Endothelial cell (in vitro differentiated cells): ENCODE data around the gene PSMC3. TPM values are rescaled to one million over a fixed set of nuclear protein-coding genes. Genes with fewer than 3 reads are reported as not detected.

ENCODE experiments used
- DNase-seq: peaks from one replicate; pipeline ENCODE4 v3.0.0; 2021; ENCODE audit warnings: low spot score
- H3K27ac Mint-ChIP-seq: one replicate; pipeline ENCODE4 v1.8.0; 2021; ENCODE audit warnings: mixed read lengths, inconsistent platforms; ENCODE audit not compliant: unreplicated experiment
- H3K27me3 Mint-ChIP-seq: one replicate; pipeline ENCODE4 v1.8.0; 2021; ENCODE audit warnings: mild to moderate bottlenecking, moderate library complexity, mixed read lengths, inconsistent platforms; ENCODE audit not compliant: unreplicated experiment
- H3K36me3 Mint-ChIP-seq: one replicate; pipeline ENCODE4 v1.8.0; 2021; ENCODE audit warnings: mild to moderate bottlenecking, low read depth, mixed read lengths, inconsistent platforms; ENCODE audit not compliant: unreplicated experiment
- H3K4me1 Mint-ChIP-seq: one replicate; pipeline ENCODE4 v1.8.0; 2021; ENCODE audit warnings: mild to moderate bottlenecking, mixed read lengths, inconsistent platforms; ENCODE audit not compliant: unreplicated experiment
- H3K4me3 Mint-ChIP-seq: one replicate; pipeline ENCODE4 v1.8.0; 2021; ENCODE audit warnings: mild to moderate bottlenecking, mixed read lengths, inconsistent platforms; ENCODE audit not compliant: unreplicated experiment
- H3K9me3 Mint-ChIP-seq: one replicate; pipeline ENCODE4 v1.8.0; 2021; ENCODE audit warnings: mixed read lengths, inconsistent platforms; ENCODE audit not compliant: unreplicated experiment
- total RNA-seq: library from RNA; stranded (reverse); fragmentation: NEBNext Ultra II Directional; extraction: Animal tissue kit (Norgen Biotek cat#: 25700); gene quantifications from one replicate; pipeline ENCODE4 v1.2.1, GENCODE V29; 2021; ENCODE audit not compliant: unreplicated experiment
- TF ChIP-seq, protein P1 (sequence below): fragments of 200-600 bp; sonication (generic); IDR thresholded peaks from one replicate; pipeline ENCODE4 v1.5.0; 2021; ENCODE audit warnings: antibody characterized with exemption; ENCODE audit not compliant: unreplicated experiment

The PSMC3 gene
- total RNA-seq, 1 donor from 2014 or later, result 127 TPM

DNA sequence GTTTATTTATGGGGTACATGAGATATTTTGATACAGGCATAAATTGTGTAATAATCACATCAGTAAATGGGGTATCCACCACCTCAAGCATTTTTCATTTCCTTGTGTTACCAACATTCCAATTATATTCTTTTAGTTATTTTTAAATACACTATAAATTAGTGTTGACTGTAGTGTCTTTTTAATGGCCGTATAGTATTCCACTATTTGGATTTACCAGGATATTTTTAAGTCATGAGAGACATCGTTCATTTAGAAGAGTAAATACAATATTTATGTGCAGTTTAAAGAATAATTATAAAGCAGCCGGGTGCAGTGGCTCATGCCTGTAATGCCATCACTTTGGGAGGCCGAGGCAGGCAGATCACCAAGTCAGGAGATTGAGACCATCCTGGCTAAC lies 41.7 kb downstream of the PSMC3 start:
- no peak overlapping the region for H3K27ac Mint-ChIP-seq
- no peak for DNase-seq

GRCh38 chr11:47383071-47383470 lies 43.2 kb downstream of the PSMC3 start:
- H3K27ac Mint-ChIP-seq, result no peak overlapping the region
- TF ChIP-seq, protein P1, sequence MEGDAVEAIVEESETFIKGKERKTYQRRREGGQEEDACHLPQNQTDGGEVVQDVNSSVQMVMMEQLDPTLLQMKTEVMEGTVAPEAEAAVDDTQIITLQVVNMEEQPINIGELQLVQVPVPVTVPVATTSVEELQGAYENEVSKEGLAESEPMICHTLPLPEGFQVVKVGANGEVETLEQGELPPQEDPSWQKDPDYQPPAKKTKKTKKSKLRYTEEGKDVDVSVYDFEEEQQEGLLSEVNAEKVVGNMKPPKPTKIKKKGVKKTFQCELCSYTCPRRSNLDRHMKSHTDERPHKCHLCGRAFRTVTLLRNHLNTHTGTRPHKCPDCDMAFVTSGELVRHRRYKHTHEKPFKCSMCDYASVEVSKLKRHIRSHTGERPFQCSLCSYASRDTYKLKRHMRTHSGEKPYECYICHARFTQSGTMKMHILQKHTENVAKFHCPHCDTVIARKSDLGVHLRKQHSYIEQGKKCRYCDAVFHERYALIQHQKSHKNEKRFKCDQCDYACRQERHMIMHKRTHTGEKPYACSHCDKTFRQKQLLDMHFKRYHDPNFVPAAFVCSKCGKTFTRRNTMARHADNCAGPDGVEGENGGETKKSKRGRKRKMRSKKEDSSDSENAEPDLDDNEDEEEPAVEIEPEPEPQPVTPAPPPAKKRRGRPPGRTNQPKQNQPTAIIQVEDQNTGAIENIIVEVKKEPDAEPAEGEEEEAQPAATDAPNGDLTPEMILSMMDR, result no peak

More for the DNA sequence above, 41.7 kb downstream of the PSMC3 start:
- Mint-ChIP-seq H3K36me3 (no peaks in the 10 kb centered on the region), H3K4me3 (no peak overlapping the region), H3K4me1 (peaks cover 14% of the 10 kb centered on the region), H3K27me3 (peaks cover 4% of the 10 kb centered on the region), H3K9me3 (no peaks in the 10 kb centered on the region)
- TF ChIP-seq, protein P1, result no peak

DNA sequence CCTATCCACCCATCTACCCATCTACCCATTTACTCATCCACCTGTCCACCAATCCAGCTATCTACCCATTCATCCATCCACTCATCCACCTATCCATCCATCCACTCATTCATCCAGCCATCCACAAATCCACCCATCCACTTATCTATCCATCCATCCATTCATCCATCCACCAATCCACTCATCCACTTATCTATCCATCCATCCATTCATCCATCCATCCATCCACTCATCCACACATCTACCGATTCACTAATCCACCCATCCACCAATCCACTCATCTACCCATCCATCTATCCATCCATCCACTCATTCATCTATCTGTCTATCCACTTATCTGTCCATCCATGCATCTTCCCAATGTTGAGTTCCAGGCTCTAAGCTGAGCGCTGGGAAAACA lies 46.2 kb downstream of the PSMC3 start:
- TF ChIP-seq, protein P1, result no peak
- no peaks in the 10 kb centered on the region for H3K36me3 Mint-ChIP-seq
- peaks cover 14% of the 10 kb centered on the region for H3K4me1 Mint-ChIP-seq
- no peak overlapping the region for H3K27ac Mint-ChIP-seq
- no peak overlapping the region for H3K4me3 Mint-ChIP-seq
- no peak for DNase-seq
- peaks cover 8% of the 10 kb centered on the region for H3K27me3 Mint-ChIP-seq
- no peaks in the 10 kb centered on the region for H3K9me3 Mint-ChIP-seq

More at GRCh38 chr11:47383071-47383470, 43.2 kb downstream of the PSMC3 start:
- H3K27me3 Mint-ChIP-seq, result peaks cover 4% of the 10 kb centered on the region
- H3K9me3 Mint-ChIP-seq, result no peaks in the 10 kb centered on the region
- DNase-seq, result no peak
- no peaks in the 10 kb centered on the region for H3K36me3 Mint-ChIP-seq
- no peak overlapping the region for H3K4me3 Mint-ChIP-seq
- peaks cover 14% of the 10 kb centered on the region for H3K4me1 Mint-ChIP-seq

GRCh38 chr11:47379317-47379716 lies 46.9 kb downstream of the PSMC3 start:
- no peak for DNase-seq
- TF ChIP-seq, protein P1, result no peak
- Mint-ChIP-seq H3K27me3 (peaks cover 8% of the 10 kb centered on the region), H3K4me3 (no peak overlapping the region), H3K27ac (no peak overlapping the region), H3K9me3 (no peaks in the 10 kb centered on the region), H3K36me3 (no peaks in the 10 kb centered on the region), H3K4me1 (peaks cover 14% of the 10 kb centered on the region)

DNA sequence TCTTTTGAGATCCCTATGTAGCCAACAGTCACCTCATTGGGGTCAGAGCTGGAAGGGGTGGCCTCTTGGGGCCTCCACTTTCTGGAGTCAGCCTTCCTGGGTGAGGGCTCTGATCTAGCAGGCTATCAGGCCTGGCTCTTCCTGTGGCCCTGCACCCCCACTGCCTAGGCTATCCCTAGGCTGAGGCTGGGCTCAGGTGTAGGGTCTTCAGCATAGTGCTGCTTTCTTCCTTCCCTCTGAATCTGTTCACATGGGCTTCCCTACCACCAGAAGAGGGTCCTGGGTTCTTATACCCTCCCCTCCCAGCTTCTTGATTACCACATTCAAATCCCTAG lies 47.4 kb downstream of the PSMC3 start:
- Mint-ChIP-seq H3K27ac (no peak overlapping the region), H3K27me3 (peaks cover 8% of the 10 kb centered on the region), H3K9me3 (no peaks in the 10 kb centered on the region), H3K4me3 (no peak overlapping the region), H3K4me1 (peaks cover 14% of the 10 kb centered on the region), H3K36me3 (no peaks in the 10 kb centered on the region)
- DNase-seq, result no peak
- TF ChIP-seq, protein P1, result no peak
